Body of pancreas (tissue), 4 donors: ENCODE measurements around the gene SOX5. TPM values are rescaled to one million over a fixed set of nuclear protein-coding genes. Genes with fewer than 3 reads are reported as not detected.

ENCODE experiments used
- ATAC-seq: fragments of 150-250 bp; one replicate; pipeline ENCODE4 v1.9.1; 2016
- DNase-seq, 4 donors: peaks; one replicate each; pipeline ENCODE4 v3.0.0-alpha.2; 2019
- H3K27ac ChIP-seq, 4 donors: fragments of 200-600 bp; sonication (generic); 1 replicate in 3 of 4; 2 replicates in 1 of 4; pipeline versions ENCODE4 v1.5.1 to v1.6.1; 2016 to 2019; ENCODE audit warnings: mild to moderate bottlenecking in 1 of 4, mixed read lengths in 1 of 4, moderate library complexity in 1 of 4
- H3K27me3 ChIP-seq, 2 donors: fragments of 200-600 bp; sonication (generic); one replicate each; pipeline ENCODE4 v1.6.0; 2016; ENCODE audit warnings: mild to moderate bottlenecking in 1 of 2
- H3K36me3 ChIP-seq, 2 donors: fragments of 200-600 bp; sonication (generic); replicated peaks in 1 of 2; 2 replicates each; pipeline ENCODE4 v1.5.1; 2016; ENCODE audit warnings: low read depth in 2 of 2; ENCODE audit not compliant: insufficient read depth in 1 of 2
- H3K4me1 ChIP-seq: fragments of 200-600 bp; sonication (generic); one replicate; pipeline ENCODE4 v1.6.0; 2016
- H3K4me3 ChIP-seq, 2 donors: fragments of 200-600 bp; sonication (generic); 1 replicate in 1 of 2; 2 replicates in 1 of 2; pipeline ENCODE4 v1.5.1; 2016 to 2019
- H3K9me3 ChIP-seq, 3 donors: fragments of 200-600 bp; sonication (generic); 1 replicate in 2 of 3; 2 replicates in 1 of 3; pipeline ENCODE4 v1.5.1; 2016
- POLR2A ChIP-seq, 3 donors: fragments of 450-650 bp; IDR thresholded peaks; one replicate each; pipeline ENCODE4 v1.6.1; 2016; ENCODE audit warnings: antibody characterized with exemption in 3 of 3, mild to moderate bottlenecking in 2 of 3
- WGBS, 2 donors: methylation state at CpG; one replicate each; pipeline ENCODE4 v1.1.5; 2017; 5-methylcytosine and 5-hydroxymethylcytosine counted together
- intact Hi-C: fragments of 100-400 bp; cut with DNase I; formaldehyde crosslinking; loops from one replicate; pipeline ENCODE4 v1.15.1; 2023
- total RNA-seq, 2 donors: library from RNA; depleted of rRNA; stranded (reverse); fragments of >200 nt; gene quantifications; one replicate each; pipeline ENCODE4 v1.1.0, GENCODE V29; 2016
- TF ChIP-seq, protein P1 (sequence below), 7 experiments: fragments of 450-650 bp in 4 of 7; fragments of 200-600 bp in 3 of 7; sonication (generic) in 3 of 7; IDR thresholded peaks; one replicate each; pipeline ENCODE4 v1.5.1; 2016 to 2019; ENCODE audit warnings: antibody characterized with exemption in 7 of 7

SOX5 gene
- total RNA-seq, 2 donors from 2014 or later = 3.0 to 10.4 TPM

DNA sequence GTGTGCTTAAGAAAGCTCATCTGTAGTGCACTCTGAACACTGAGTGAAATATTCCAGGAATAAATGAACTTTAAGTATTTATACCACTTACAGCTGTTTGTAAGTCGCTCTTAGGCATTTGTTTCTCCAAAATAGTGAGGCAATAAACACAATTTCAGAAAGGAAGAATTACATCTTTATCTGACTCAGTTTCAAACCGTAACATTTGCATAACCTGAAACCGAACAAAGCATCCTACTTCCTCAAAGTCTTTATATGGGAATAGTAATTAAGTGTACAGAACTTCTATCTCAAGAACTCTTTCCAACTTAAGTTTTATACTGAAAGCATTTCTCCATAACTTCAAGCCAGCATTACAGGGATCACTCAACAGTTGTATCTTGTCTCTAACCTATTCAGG, 58.4 kb downstream of the SOX5 start:
- no peak overlapping the region for H3K27ac ChIP-seq
- H3K27me3 ChIP-seq = no peaks in the 10 kb centered on the region
- no peaks in the 10 kb centered on the region for H3K9me3 ChIP-seq
- H3K36me3 ChIP-seq = no peaks in the 10 kb centered on the region
- no peak overlapping the region for H3K4me3 ChIP-seq
- no peak for DNase-seq
- 83 to 93% methylated on average over 3 of the region's 3 CpGs for WGBS, 2 donors
- ATAC-seq = no peak
- intact Hi-C loops = no loop called here
- TF ChIP-seq, protein P1, sequence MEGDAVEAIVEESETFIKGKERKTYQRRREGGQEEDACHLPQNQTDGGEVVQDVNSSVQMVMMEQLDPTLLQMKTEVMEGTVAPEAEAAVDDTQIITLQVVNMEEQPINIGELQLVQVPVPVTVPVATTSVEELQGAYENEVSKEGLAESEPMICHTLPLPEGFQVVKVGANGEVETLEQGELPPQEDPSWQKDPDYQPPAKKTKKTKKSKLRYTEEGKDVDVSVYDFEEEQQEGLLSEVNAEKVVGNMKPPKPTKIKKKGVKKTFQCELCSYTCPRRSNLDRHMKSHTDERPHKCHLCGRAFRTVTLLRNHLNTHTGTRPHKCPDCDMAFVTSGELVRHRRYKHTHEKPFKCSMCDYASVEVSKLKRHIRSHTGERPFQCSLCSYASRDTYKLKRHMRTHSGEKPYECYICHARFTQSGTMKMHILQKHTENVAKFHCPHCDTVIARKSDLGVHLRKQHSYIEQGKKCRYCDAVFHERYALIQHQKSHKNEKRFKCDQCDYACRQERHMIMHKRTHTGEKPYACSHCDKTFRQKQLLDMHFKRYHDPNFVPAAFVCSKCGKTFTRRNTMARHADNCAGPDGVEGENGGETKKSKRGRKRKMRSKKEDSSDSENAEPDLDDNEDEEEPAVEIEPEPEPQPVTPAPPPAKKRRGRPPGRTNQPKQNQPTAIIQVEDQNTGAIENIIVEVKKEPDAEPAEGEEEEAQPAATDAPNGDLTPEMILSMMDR (IDR thresholded peaks at IDR 0.05) = no peak
- TF ChIP-seq POLR2A (IDR thresholded peaks at IDR 0.05) = no peak
- H3K4me1 ChIP-seq = peaks cover 6% of the 10 kb centered on the region

DNA sequence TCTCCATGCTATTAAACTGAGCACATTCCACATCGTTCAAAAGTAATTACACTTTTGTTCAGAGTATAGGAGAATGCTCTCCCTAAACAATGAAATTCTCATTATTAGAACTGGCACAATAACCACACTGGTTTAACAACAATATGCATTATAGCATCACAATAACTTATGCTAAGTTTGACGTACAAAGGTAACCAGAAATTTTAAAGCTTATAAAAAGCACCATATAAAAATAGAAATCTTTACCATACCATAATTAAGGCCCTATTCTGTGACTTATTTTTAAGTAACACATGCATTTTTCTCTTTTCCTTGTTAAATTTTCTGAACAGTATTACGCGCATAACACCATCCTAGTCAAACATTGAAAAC, 60.4 kb downstream of the SOX5 start:
- 77 to 79% methylated on average over 4 of the region's 4 CpGs for WGBS, 2 donors
- no peak for TF ChIP-seq POLR2A (IDR thresholded peaks at IDR 0.05)
- Histone ChIP-seq H3K4me1 (peaks cover 6% of the 10 kb centered on the region), H3K36me3 (no peaks in the 10 kb centered on the region), H3K27ac (no peak overlapping the region), H3K9me3 (no peaks in the 10 kb centered on the region), H3K27me3 (no peaks in the 10 kb centered on the region), H3K4me3 (no peak overlapping the region)
- DNase-seq = no peak
- intact Hi-C loops = no loop called here
- no peak for ATAC-seq

DNA sequence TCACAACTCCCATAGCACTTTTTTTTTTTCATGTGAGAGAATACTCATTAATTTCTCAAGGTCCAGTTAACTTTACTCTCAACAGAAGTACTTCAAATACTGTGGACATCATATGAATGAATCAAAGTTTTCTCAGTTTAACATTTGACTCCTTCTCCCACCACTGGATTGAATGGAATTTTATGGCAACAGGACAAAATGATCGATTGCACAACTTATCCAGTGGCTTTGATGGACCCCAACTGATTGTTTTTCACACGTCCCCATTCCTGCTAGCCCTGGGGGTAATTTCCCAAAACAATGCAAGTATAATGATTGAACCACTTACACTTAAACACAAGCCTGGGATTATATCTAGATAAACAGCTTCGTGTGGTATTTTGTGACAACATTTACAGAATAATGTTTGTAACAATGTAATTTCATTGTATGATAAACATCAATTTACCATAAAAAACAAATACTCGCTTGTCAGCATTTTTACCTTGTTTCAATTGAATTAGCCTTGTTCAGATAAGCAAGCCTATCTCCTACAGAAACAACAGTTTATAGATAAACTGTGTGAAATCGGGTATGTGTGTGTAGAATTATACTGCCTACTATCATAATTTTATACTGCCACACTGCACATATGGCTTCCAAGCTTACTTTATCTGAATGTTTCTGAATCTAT, 60.9 kb downstream of the SOX5 start:
- no peaks in the 10 kb centered on the region for H3K9me3 ChIP-seq
- intact Hi-C loops = no loop called here
- 37 to 44% methylated on average over 5 of the region's 5 CpGs for WGBS, 2 donors
- H3K4me3 ChIP-seq = no peak overlapping the region
- H3K36me3 ChIP-seq = no peaks in the 10 kb centered on the region
- no peaks in the 10 kb centered on the region for H3K27me3 ChIP-seq
- no peak for TF ChIP-seq POLR2A (IDR thresholded peaks at IDR 0.05)
- TF ChIP-seq, protein P1 (IDR thresholded peaks at IDR 0.05) = no peak
- peaks cover 6% of the 10 kb centered on the region for H3K4me1 ChIP-seq
- ATAC-seq (no peak), DNase-seq (no peak)
- no peak overlapping the region for H3K27ac ChIP-seq

DNA sequence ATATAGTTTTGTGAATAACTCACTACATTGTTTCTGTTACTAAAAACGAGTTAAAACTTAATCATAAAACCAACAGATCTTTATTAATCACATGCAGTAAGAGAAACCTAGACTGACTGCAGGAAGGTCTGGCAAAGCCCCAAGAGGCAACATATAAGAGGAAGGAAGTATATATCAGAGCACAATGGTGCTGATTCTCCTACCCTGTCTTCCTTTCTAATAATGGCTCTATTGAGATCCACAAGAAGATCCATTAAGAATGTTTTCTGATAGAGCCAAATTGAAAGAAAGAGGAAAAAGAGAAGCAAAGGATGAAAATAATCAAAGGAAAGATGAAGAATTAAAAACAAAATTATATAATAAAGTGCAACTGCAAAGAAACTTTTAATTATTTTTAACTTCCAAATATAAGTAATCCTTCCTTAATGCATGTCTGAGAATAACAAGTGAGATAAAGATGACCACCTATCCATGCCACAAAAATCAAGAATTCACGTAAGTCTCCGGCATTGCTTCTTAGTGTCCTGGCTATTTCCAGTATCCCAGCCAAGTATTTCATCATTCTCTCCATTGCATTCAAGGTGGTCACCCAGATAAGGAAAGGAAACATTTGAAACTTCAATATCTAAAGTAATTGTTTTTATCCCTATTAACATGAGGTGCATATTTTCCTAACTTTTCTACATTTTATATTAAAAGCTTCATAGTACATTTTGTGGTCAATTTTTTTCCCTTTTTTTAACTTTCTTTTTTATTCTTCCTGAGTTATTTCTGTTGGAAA, 62.2 kb downstream of the SOX5 start:
- no peaks in the 10 kb centered on the region for H3K27me3 ChIP-seq
- ATAC-seq = no peak

DNA sequence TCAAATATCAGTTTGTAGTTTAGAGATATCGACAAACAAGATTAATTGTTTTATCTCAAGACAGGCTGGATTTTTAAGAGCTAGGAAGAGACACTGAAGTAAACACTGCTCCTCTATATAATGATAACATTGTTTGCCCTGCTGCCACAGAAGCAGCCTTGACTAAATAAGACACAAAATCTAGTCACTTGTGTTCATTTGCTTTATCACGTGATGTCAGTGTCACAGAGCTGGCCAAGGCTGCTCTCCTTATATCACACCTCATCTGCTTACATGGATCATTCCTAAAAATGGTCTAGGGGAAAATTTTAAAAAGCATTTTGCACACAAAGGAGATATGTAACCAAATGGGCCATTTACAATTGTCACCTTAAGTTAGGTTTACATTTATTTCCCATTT, 64.1 kb downstream of the SOX5 start:
- Histone ChIP-seq H3K27me3 (no peaks in the 10 kb centered on the region), H3K4me1 (peaks cover 6% of the 10 kb centered on the region), H3K36me3 (no peaks in the 10 kb centered on the region), H3K4me3 (no peak overlapping the region), H3K9me3 (no peaks in the 10 kb centered on the region), H3K27ac (no peak overlapping the region)
- intact Hi-C loops = no loop called here
- WGBS, 2 donors = 53% methylated on average over 2 of the region's 2 CpGs
- DNase-seq (no peak), ATAC-seq (no peak)
- no peak for TF ChIP-seq POLR2A (IDR thresholded peaks at IDR 0.05)
- TF ChIP-seq, protein P1 (IDR thresholded peaks at IDR 0.05) = no peak

More for the DNA sequence above, 62.2 kb downstream of the SOX5 start:
- DNase-seq = peak in 3 of 4 donors; percentile 3 to 22 (median 13)
- 11 to 38% methylated on average over 3 of the region's 3 CpGs for WGBS, 2 donors
- Histone ChIP-seq H3K4me3 (no peak overlapping the region), H3K4me1 (peaks cover 6% of the 10 kb centered on the region), H3K36me3 (no peaks in the 10 kb centered on the region), H3K9me3 (no peaks in the 10 kb centered on the region), H3K27ac (no peak overlapping the region)
- TF ChIP-seq, protein P1 (IDR thresholded peaks at IDR 0.05) = no peak
- TF ChIP-seq POLR2A (IDR thresholded peaks at IDR 0.05) = no peak
- intact Hi-C loops = no loop called here
